Skeletal muscle cell (primary cell): Measurements from ENCODE around the gene ABCB9.
"Not testable (repeated sequence)": the region's sequence is repeated elsewhere in the genome, so short reads cannot be mapped to it uniquely, and the experiment has no call there.

Source experiments
- DNase-seq: peaks from one replicate; pipeline ENCODE4 v3.0.0-alpha.2; 2010; ENCODE audit warnings: low read depth
- H3K4me3 ChIP-seq: 2 replicates; pipeline ENCODE4 v1.5.1; 2011; ENCODE audit warnings: low read depth, mild to moderate bottlenecking, control low read depth, low read length, moderate library complexity

ABCB9 gene

DNA sequence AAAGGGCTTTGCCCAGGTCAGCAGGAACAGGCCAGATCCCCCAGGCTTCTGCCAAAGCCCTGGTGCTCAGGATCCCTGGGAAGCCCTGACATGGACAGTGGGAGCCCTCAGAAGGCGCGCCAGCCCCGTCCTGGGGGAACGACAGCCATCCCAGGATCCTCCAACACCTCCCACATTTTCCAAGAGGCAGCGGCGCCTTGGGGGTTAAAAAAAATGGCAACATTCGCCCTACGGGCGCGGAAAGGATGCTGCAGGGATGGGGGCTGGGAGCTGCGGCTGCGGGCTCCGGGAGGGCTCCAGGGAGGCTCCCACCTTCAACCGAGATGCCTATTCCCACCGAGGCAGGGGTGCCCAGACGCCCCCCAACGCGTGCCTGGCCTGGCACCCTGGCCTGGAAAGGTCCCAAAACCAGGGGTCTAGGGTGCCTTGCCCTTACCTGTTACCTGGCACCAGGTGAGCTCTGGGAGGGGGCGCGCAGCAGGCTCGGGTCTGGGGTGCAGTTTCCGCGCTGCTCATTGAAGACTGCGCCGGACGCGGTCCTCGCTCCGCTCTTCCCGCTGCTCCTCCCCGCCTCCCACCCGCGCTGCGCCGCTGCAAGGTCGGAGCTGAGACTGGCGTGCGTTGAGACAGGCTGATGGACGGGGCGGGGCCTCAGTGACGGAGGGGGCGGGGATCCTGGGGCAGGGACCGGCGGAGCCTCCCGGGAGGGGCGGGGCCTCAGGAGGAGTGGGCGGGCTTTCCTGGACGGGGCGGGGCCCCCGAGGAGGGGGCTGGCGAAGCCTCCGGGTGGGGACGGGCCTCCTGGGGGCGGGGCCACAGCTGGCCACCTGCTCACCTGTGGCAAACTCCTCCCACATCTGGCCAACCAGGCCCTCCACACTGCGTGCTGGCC, at the start of gene ABCB9:
TSS of gene ABCB9 (minus strand) at position 613 of the 892 bp plus-strand sequence. CDS start 6,228 bp downstream, outside the sequence.
- peak within 1 kb of the TSS; percentile 90 for H3K4me3 ChIP-seq

DNA sequence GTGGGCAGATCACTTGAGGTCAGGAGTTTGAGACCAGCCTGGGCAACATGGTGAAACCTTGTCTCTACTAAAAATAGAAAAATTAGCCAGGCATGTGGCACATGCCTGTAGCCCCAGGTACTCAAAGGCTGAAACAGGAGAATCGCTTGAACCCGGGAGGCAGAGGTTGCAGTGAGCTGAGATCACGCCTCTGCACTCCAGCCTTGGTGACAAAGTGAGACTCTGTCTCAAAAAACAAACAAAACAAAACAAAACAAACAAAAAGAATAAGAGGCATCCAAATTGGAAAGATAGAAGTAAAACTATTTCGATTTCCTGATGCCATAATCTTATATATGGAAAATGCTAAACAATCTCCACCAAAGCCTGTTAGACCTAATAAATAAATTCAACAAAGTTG, 48.2 kb upstream of the ABCB9 start:
- H3K4me3 ChIP-seq, DNase-seq: not testable (repeated sequence)

More for the DNA sequence above, at the start of gene ABCB9:
- peak; percentile 72 for DNase-seq

DNA sequence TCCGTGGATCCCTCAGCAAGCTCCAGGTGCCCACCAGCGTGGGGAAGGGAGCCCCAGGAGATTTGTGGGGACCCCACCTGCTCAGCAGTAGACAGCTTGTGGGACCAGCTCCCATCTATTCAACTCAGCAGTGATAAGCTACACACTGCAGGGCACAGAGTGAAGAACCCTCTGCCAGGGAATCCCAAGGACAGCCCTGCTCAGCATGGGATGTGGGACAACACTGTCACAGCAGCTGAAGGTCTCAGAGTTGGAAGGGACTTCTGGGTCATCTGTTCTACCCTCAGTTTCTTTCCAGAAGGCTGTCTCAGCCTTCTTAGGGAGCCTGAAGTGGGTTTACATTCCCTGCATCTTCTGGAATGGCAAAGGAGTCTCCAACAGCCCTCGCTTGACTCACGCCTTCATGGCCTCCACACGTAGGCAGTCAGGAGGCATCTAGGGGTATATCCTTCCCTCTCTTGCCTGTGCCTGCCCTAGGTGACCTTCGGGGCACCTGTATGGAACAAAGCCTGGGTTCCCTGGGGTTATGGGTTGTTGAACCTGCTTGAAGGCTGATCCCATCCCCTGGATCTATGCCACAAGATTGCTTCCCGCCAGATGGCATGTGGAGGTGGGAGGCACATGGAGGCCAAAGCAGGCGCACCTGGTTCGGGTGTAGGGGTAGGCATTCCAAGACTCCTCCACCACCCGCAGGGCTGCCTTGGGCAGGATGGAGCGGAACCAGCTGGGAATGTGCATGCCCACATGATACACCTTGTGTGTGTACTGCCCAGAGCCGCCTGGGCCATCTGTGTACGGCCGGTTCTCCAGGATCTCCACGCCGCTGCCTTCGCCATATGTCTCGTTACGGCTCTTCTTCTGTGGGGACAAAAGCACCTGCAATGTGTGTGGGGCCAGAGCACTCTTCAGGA, 47.2 kb upstream of the ABCB9 start:
- no peak overlapping the region for H3K4me3 ChIP-seq
- DNase-seq, result no peak

DNA sequence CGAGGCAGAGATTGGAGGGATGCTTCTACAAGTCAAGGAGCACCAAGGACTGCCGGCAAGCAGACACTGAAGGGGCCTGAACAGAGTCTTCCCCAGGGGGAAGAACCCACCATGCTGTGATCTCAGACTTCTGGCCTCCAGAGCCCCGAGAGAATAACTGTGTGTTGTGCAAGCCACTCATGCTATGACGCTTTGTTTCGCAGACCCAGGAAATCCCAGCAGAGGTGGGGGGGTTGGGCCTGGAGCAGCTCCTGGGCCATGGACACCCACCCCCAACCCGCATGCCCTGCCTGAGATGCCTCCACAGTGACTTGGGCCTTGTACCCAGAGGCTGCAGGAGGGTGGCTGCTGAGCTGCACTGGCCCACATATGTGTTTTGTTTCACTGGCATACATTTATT, 45.4 kb upstream of the ABCB9 start:
- H3K4me3 ChIP-seq, result no peak overlapping the region
- no peak for DNase-seq

DNA sequence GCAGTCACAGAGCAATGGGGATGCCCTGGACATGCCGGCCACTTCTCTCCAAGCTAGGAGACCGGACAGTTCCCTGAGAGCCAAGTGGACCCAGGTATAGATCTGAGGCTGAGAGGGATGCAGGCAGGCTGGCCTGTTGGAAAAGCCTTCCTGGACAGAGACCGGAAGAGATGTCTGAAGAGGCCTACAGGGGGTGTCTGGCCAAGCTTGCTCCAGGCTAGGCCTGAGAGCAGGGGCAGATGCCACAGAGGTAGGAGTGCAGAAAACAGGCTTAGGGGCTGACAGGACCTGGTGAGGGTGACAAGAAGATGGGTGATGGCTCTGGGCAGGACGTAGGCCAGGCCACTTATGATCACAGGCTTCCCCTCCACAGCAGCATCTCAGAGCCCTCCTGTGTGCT, 44.4 kb upstream of the ABCB9 start:
- DNase-seq, result no peak
- H3K4me3 ChIP-seq, result no peak overlapping the region

DNA sequence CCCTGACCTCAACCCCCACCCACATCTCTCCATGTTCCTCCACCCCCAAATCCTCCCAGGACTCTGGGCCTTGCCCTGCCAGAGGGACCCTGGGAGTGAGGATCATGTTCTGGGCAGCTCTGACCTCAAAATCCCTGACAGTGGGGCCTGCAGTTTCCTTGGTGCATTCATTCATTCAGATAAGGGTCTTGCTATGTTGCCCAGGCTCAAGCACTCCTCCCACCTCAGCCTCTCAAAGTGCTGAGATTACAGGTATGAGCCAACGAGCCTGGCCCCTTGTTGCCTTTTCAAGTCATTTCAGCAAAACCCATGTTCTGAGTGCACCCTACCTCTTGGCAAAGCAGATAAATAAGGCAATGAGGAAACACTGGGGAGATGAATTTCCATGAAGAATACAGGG, 43.8 kb upstream of the ABCB9 start:
- DNase-seq, result no peak
- H3K4me3 ChIP-seq, result no peak overlapping the region

DNA sequence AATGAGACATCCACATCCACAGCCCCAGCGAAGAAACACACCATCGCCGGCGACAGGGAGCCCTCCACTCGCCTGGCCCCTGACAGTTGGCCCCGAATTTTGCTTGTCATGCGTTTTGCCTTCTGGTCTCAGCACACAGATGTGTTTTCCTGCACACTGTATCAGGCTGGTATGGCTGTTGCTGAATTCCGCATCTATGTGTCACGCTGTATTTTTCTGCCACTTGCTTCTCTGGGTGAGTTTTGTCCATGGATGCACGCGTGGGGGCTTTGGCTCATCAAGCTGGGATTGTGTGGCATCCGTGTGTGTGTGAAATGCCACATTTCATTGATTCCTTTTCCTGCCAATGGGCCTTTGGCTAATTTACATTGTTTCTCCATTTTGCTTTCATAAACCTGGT, 40.7 kb upstream of the ABCB9 start:
- H3K4me3 ChIP-seq, result no peak overlapping the region
- no peak for DNase-seq

DNA sequence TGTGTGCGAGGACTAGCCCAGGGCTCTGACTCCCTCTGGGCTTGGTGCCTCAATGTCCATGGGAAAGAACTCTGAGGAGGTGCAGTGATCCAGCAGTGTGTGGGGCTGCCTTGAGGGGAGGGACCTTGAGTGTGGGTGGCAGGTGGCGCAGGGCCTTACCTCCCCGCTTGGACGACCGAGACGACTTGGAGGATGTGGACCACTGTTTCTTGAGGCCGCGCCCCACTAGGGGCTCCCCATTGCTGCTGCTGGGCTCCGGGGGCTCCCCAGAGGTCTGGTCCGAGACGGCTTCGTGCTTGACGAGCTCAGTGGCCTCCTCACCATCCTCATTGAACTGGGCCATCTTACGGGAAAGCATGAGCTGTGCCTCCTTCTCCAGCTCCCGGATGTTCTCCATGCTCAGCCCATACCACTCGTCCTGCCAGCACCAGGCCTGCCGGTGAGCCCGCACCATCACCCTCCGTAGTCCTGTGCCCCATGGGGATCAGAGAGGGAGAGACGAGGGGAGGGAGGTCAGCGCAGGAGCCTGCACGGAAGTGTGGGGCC, 38.9 kb upstream of the ABCB9 start:
- H3K4me3 ChIP-seq, result no peak overlapping the region
- DNase-seq, result no peak

DNA sequence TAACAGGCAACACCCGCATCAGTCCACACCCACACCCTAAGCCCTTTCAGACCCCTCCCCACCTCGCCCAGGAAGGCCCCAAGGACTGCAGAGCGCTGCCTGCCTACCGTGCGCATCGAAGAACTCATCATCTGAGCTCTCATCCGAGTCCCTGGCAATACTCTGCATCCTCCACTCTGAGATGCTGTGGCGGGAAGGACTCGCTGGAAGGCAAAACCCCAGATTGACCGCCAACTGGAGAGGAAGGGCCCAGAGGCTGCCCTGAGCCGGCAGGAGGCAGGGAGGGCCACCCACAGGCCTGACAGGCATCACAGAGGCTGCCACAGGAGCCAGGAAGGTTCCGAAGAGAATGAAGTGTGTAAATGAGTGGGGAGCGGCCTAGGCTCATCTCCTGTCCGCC, 38.0 kb upstream of the ABCB9 start:
- DNase-seq, result no peak
- no peak overlapping the region for H3K4me3 ChIP-seq

DNA sequence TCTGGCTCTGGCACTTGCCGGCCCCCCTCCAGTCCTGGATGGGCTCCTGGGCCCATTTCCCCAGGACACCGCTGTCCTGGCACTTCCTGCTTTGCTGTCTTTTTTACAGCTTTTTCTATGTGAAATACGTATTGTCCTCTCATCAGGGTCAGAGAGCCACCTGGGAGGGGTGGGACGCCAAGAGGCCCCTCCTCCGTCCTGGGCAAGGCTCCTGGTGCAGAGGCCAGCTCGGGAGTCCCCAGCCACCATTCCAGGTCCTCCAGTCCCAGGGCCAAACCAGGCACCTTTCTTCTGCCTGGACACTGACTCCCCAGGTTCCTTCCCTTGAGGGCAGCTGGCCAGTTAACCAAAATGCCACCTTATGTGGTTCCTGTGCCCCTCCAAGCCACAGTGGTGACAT, 37.0 kb upstream of the ABCB9 start:
- no peak for DNase-seq
- H3K4me3 ChIP-seq, result no peak overlapping the region

DNA sequence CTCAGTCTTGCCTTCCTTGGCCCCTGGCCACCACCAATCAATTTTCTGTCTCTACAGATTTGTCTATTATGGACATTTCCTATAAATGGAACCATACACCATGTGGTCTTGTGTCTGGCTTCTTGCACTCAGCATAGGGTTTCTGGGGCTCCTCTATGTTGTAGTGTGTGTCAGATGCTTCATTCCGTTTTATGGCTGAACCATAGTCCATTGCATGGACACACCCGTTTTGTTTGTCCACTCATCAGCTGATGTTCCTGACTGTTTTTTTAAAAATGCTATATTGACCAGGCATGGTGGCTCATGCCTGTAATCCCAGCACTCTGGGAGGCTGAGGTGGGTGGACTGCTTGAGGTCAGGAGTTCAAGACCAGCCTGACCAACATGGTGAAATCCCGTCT, 35.2 kb upstream of the ABCB9 start:
- DNase-seq, result no peak
- no peak overlapping the region for H3K4me3 ChIP-seq

DNA sequence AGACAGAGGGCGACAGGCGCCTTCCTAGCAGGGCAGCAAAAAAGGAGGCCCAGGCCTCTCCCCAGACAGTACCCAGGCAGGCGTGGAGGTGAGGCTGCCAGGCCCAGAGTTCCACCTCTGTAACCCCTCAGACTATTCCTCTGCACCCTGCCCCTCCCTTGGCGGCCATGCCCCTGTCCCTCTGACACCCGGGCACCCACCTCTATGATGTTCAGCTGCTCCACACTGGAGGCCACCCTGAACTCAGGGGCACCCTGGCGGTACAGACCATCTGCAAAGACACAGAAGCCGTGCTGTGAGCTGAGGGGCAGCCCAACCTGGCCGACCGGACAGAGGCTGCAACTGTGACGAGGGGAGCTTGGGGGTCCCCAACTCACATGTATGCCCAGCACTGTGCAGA, 34.3 kb upstream of the ABCB9 start:
- no peak for DNase-seq
- H3K4me3 ChIP-seq, result no peak overlapping the region

DNA sequence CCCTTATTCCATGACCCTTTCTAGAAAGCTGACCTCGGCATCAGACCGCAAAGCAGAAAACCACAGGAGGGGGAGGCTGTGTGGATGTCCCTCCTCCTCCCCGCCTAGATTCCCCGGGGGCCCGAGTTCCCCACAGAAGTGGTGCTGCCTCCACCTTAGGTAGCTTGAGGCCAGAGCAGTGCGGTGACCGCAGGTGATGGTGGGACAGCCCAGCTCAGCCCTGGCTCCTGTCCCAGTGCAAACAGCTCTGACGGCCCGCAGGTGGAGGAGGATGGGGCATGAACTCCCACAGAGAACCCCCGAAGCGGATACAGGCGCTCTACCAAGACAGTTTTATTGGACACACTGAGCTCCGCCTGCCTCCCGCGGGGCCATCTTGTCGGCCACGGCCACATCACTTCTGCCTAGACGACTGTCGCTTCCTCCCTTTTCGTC, 33.7 kb upstream of the ABCB9 start:
- H3K4me3 ChIP-seq, result no peak overlapping the region
- DNase-seq, result no peak

DNA sequence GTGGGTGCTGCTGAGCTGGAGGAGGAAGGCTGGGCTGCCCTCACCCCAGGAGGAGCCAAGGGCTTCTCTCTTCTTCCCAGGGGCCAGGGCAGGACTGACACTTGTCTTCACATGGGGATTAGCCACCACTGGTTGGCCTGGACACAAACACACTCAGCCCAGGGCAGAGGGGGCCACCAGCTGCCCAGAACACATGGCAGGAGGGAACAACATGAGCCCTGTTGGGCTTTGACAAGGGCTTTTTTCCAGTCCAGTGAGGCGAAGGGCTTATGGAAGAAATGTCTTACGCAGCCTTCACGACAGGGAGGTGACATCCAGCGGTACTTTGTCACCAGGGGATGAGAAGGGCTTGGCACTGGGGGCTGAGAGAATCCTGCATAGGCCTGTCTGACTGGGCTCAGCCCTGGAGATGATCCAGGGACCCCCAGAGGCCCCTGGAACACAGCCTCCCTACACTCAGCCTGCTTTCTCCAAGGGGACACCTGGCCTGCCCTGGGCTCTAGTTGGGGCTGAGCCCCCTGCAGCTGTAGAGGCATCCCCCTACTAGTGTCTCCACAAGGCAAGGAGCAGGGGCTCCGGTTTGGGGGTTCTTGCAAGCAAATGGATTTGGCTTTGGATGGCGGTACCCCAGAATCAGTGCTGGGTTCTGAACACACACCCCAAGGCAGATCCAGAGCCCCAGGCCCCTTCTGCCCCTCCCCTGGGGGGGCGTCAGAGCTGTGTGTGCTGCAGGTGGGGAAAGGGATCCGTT, 33.1 kb upstream of the ABCB9 start:
- DNase-seq, result no peak
- H3K4me3 ChIP-seq, result no peak overlapping the region

DNA sequence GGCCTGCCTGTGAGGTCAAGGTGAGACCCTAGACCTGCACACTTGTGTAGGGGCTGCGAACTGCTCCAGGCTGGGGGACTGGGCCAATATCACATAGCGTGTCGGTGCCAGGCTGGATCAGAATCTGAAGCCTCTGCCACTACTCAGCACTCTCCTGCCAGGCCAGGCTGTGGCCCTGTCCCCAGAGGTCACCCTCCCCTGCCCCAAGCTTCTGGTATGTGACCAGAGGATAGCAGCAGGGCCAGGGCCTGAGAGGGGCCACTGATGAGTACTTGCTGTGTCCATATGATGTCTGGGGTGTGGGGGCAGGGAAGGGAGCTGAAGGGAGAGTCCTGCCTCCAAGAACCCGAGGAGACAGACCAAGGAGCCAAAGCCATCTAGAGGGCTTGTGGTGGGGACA, 32.1 kb upstream of the ABCB9 start:
- DNase-seq, result no peak
- H3K4me3 ChIP-seq, result no peak overlapping the region

DNA sequence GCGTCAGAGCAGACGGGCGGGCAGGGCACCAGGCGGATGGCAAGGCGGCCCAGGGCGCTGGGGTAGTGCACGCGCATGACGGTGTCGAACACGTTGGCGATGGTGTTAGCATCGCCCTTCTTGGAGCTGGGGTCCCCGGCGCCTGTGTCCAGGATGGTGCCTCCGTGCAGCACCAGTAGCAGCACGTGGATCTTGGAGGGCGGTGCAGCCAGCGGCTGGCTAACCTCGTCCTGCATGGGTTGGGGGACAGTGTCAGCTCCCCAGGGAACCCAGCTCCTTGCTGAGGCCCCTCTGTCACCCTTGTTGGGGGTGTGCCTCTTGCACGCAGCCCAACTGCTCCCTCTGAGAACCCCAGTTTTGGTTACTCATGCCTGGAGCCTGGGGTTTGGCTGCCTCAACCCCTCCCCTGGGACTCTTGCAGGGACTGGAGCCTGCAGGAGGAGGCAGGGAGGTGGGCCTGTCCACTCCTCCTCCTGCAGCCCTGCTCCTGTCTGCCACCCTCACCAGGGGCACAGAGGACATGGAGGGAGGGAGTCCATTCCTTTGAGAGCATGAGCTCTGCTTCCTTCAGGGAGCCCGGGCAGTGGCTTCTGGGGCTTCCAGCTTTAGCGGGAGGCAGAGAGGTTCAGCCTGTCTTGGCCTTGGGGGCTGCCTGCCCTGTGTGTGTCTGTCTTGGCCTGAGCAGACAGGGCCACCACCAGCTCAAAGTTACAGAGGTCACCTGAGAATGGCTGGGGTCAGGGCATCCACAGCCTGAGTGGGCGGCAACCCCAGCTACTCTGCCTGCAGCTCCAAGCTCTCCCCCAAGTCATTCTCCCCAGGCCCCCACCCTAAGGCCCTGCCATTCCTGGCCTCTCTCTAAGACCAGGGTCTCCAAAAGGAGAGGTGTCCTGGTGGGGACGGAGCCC, 31.3 kb upstream of the ABCB9 start:
- no peak for DNase-seq
- no peak overlapping the region for H3K4me3 ChIP-seq

DNA sequence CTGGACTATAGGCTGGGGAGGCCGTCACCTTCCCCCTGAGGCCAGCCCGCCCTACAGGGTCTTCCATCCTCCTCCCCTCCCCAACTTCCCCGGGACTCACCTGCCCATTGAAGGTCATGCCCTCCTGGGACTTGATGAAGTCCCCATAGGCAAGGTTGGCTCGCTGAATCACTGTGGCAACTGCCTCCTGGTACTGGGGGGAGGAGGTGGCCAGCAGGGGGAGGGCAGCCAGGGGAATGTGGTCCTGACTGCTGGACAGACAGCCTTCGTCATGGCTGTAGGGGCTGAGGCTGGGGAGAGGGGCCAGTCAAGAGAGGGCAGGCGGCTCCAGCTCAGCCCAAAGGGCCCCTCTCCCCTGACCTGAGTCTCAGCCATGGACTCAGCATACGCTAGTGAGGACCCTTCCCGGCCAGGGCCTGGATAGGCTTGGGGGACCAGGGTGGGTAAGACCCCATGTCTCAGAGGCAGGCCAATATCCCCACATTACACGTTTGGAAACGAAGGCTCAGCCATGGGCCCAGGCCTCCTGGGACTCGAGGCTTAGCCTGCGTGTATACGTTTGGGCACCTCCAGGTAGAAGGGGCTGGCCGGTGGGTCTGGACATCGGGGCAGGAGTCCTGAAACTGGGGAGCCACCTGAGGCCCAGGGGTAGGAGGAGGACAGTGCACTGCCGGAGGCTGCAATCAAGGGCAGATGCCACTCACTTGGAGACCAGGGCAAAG, 30.5 kb upstream of the ABCB9 start:
- no peak overlapping the region for H3K4me3 ChIP-seq

DNA sequence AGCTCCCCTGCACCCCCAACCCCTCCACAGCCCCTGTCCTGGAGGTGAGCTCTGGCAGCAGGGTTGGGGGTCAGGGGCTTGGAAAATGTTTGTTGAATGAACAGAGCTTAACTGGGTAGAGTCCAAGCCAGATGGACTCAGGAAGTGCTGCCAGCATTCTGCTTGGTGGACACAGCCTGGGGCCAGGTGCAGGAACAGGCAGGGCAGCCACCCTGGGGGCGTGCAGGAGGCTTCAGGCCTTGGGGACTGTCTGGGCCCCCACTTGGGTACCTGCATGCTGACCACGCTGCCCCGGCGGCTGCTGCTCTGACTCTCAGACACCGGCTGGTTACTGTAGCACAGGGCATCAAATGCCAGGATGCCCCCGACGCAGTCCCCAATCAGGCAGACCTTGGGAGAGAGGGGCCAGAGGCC, 29.9 kb upstream of the ABCB9 start:
- H3K4me3 ChIP-seq, result no peak overlapping the region
- no peak for DNase-seq

More for the DNA sequence above, 30.5 kb upstream of the ABCB9 start:
- DNase-seq, result no peak
